ENCODE data around the gene SLC16A4.

Gene SLC16A4

GRCh38 chr1:110326826-110327225, 64.0 kb downstream of the SLC16A4 start:
- no peak for DNase-seq (ENCODE audit: low read depth)
- H3K4me3 ChIP-seq (ENCODE audit: low read depth, low read length), result no peak overlapping the region
- TF ChIP-seq MYC (IDR thresholded peaks at IDR 0.05; ENCODE audit: low read depth, low read length), result no peak
- no peak for TF ChIP-seq MAX (IDR thresholded peaks at IDR 0.05; ENCODE audit: low read depth, low read length)
- no peak for TF ChIP-seq CTCF (IDR thresholded peaks at IDR 0.05; ENCODE audit: low read depth, low read length)
- no peak for TF ChIP-seq POLR2A (IDR thresholded peaks at IDR 0.05; ENCODE audit: extremely low read depth, insufficient read length)

- TF ChIP-seq CTCF (IDR thresholded peaks at IDR 0.05; ENCODE audit: low read depth, low read length) (no peak), MYC (IDR thresholded peaks at IDR 0.05; ENCODE audit: low read depth, low read length) (no peak), POLR2A (IDR thresholded peaks at IDR 0.05; ENCODE audit: extremely low read depth, insufficient read length) (no peak), MAX (IDR thresholded peaks at IDR 0.05; ENCODE audit: low read depth, low read length) (no peak)
- no peak for DNase-seq (ENCODE audit: low read depth)
These were observed 66.2 kb downstream of the SLC16A4 start for GRCh38 chr1:110324667-110325066.

GRCh38 chr1:110321846-110322245, 69.0 kb downstream of the SLC16A4 start:
- H3K4me3 ChIP-seq (ENCODE audit: low read depth, low read length), result no peak overlapping the region
- TF ChIP-seq POLR2A (IDR thresholded peaks at IDR 0.05; ENCODE audit: extremely low read depth, insufficient read length), result no peak
- no peak for TF ChIP-seq MAX (IDR thresholded peaks at IDR 0.05; ENCODE audit: low read depth, low read length)
- TF ChIP-seq MYC (IDR thresholded peaks at IDR 0.05; ENCODE audit: low read depth, low read length), result no peak
- no peak for TF ChIP-seq CTCF (IDR thresholded peaks at IDR 0.05; ENCODE audit: low read depth, low read length)
- no peak for DNase-seq (ENCODE audit: low read depth)

More at GRCh38 chr1:110324667-110325066, 66.2 kb downstream of the SLC16A4 start:
- no peak overlapping the region for H3K4me3 ChIP-seq (ENCODE audit: low read depth, low read length)

- no peak for TF ChIP-seq MYC (IDR thresholded peaks at IDR 0.05; ENCODE audit: low read depth, low read length)
- no peak overlapping the region for H3K4me3 ChIP-seq (ENCODE audit: low read depth, low read length)
- DNase-seq (ENCODE audit: low read depth), result no peak
These were observed 69.8 kb downstream of the SLC16A4 start for GRCh38 chr1:110321045-110321444.

- DNase-seq (ENCODE audit: low read depth), result no peak
- no peak overlapping the region for H3K4me3 ChIP-seq (ENCODE audit: low read depth, low read length)
- TF ChIP-seq POLR2A (IDR thresholded peaks at IDR 0.05; ENCODE audit: extremely low read depth, insufficient read length), result no peak
- TF ChIP-seq MYC (IDR thresholded peaks at IDR 0.05; ENCODE audit: low read depth, low read length), result no peak
- no peak for TF ChIP-seq CTCF (IDR thresholded peaks at IDR 0.05; ENCODE audit: low read depth, low read length)
- no peak for TF ChIP-seq MAX (IDR thresholded peaks at IDR 0.05; ENCODE audit: low read depth, low read length)
These were observed 70.7 kb downstream of the SLC16A4 start for GRCh38 chr1:110320168-110320518.

GRCh38 chr1:110319332-110320167, 71.3 kb downstream of the SLC16A4 start:
- DNase-seq (ENCODE audit: low read depth), result peak; percentile 34
- no peak overlapping the region for H3K4me3 ChIP-seq (ENCODE audit: low read depth, low read length)
- TF ChIP-seq MYC (IDR thresholded peaks at IDR 0.05; ENCODE audit: low read depth, low read length), result no peak

GRCh38 chr1:110318046-110318445, 72.8 kb downstream of the SLC16A4 start:
- H3K4me3 ChIP-seq (ENCODE audit: low read depth, low read length), result no peak overlapping the region
- TF ChIP-seq MAX (IDR thresholded peaks at IDR 0.05; ENCODE audit: low read depth, low read length) (no peak), MYC (IDR thresholded peaks at IDR 0.05; ENCODE audit: low read depth, low read length) (no peak), POLR2A (IDR thresholded peaks at IDR 0.05; ENCODE audit: extremely low read depth, insufficient read length) (no peak), CTCF (IDR thresholded peaks at IDR 0.05; ENCODE audit: low read depth, low read length) (no peak)
- no peak for DNase-seq (ENCODE audit: low read depth)

Measured in NB4 (cell line).